WTC11 (cell line): ENCODE results near the gene FANCC. TPM values are rescaled to one million over a fixed set of nuclear protein-coding genes. Genes with fewer than 3 reads are reported as not detected.

ENCODE experiments used
- ATAC-seq: fragments of 200-7000 bp; cut with Tn5 transposase; 2 replicates; pipeline ENCODE4 v1.10.0; 2021; ENCODE audit warnings: mild to moderate bottlenecking, moderate library complexity
- CTCF ChIA-PET: fragments of 300-600 bp; sonication (Branson Sonifier 250); formaldehyde crosslinking; loops from one replicate; lab custom pipeline; 2021; ENCODE audit warnings: antibody characterized with exemption; lab: Charles Lee
- POLR2A ChIA-PET: fragments of 350-600 bp; sonication (Branson Sonifier 250); formaldehyde crosslinking; loops from one replicate; lab custom pipeline; 2021; ENCODE audit warnings: antibody characterized with exemption; lab: Charles Lee
- DNase-seq: peaks from one replicate; pipeline ENCODE4 v3.0.0; 2021; ENCODE audit warnings: low spot score
- H3K27ac Mint-ChIP-seq: 2 replicates; pipeline ENCODE4 v1.8.0; 2021; ENCODE audit warnings: mixed read lengths
- H3K27me3 Mint-ChIP-seq: 2 replicates; pipeline ENCODE4 v1.8.0; 2021; ENCODE audit warnings: low read depth, mild to moderate bottlenecking, moderate library complexity, mixed read lengths
- H3K36me3 Mint-ChIP-seq: 2 replicates; pipeline ENCODE4 v1.8.0; 2021; ENCODE audit warnings: mixed read lengths
- H3K4me1 Mint-ChIP-seq: 2 replicates; pipeline ENCODE4 v1.8.0; 2022; ENCODE audit warnings: mixed read lengths
- H3K4me3 Mint-ChIP-seq: 2 replicates; pipeline ENCODE4 v1.8.0; 2021; ENCODE audit warnings: mild to moderate bottlenecking, moderate library complexity, mixed read lengths
- H3K9me3 Mint-ChIP-seq: 2 replicates; pipeline ENCODE4 v1.8.0; 2021; ENCODE audit warnings: mixed read lengths
- ESRRA ChIP-seq: sonication (generic); formaldehyde crosslinking; IDR thresholded peaks from 2 replicates; pipeline ENCODE4 v1.8.1; 2022; ENCODE audit warnings: mild to moderate bottlenecking, missing genetic modification reagents, borderline replicate concordance
- GABPB1 ChIP-seq: sonication (generic); formaldehyde crosslinking; IDR thresholded peaks from 2 replicates; pipeline ENCODE4 v1.8.1; 2023; ENCODE audit warnings: mild to moderate bottlenecking, missing genetic modification reagents
- GRHL2 ChIP-seq: fragments of 250-450 bp; sonication (Bioruptor Pico); IDR thresholded peaks from 2 replicates; pipeline ENCODE4 v1.8.0; 2022; ENCODE audit warnings: mild to moderate bottlenecking, moderate library complexity; ENCODE audit not compliant: insufficient replicate concordance, severe bottlenecking
- IRF2 ChIP-seq: sonication (generic); formaldehyde crosslinking; IDR thresholded peaks from 2 replicates; pipeline ENCODE4 v1.8.0; 2022; ENCODE audit warnings: low read depth, missing genetic modification reagents, borderline replicate concordance
- MYBL2 ChIP-seq: sonication (generic); formaldehyde crosslinking; IDR thresholded peaks from 2 replicates; pipeline ENCODE4 v1.8.1; 2023; ENCODE audit warnings: mild to moderate bottlenecking, moderate library complexity, missing genetic modification reagents
- PRRX2 ChIP-seq: fragments of 250-450 bp; sonication (Bioruptor Pico); IDR thresholded peaks from 2 replicates; pipeline ENCODE4 v1.8.0; 2021; ENCODE audit warnings: mild to moderate bottlenecking
- RELA ChIP-seq: sonication (generic); formaldehyde crosslinking; IDR thresholded peaks from 2 replicates; pipeline ENCODE4 v1.8.1; 2022; ENCODE audit warnings: missing genetic modification reagents, mild to moderate bottlenecking, borderline replicate concordance
- TP53 ChIP-seq: sonication (generic); formaldehyde crosslinking; IDR thresholded peaks from 2 replicates; pipeline ENCODE4 v1.8.1; 2023; ENCODE audit warnings: mild to moderate bottlenecking, missing genetic modification reagents
- ZNF138 ChIP-seq: sonication (generic); formaldehyde crosslinking; conservative IDR thresholded peaks from 2 replicates; pipeline ENCODE4 v1.8.1; 2022; ENCODE audit warnings: mild to moderate bottlenecking, moderate library complexity, missing genetic modification reagents
- ZNF263 ChIP-seq: sonication (generic); formaldehyde crosslinking; IDR thresholded peaks from 2 replicates; pipeline ENCODE4 v1.8.1; 2022; ENCODE audit warnings: low read depth, mild to moderate bottlenecking, moderate library complexity, missing genetic modification reagents
- total RNA-seq: library from RNA; stranded (reverse); gene quantifications from 3 replicates; pipeline ENCODE4 v1.2.3, GENCODE V29; 2021
- TF ChIP-seq, protein P1 (sequence below): fragments of 250-450 bp; sonication (Bioruptor Pico); IDR thresholded peaks from 2 replicates; pipeline ENCODE4 v1.8.0; 2021; ENCODE audit warnings: mild to moderate bottlenecking
- TF ChIP-seq, protein P2 (sequence below): sonication (generic); formaldehyde crosslinking; IDR thresholded peaks from 2 replicates; pipeline ENCODE4 v1.8.1; 2023; ENCODE audit warnings: mild to moderate bottlenecking, missing genetic modification reagents, borderline replicate concordance
- TF ChIP-seq, protein P3 (sequence below): fragments of 250-450 bp; sonication (Bioruptor Pico); conservative IDR thresholded peaks from 2 replicates; pipeline ENCODE4 v1.9.0; 2021; ENCODE audit warnings: mild to moderate bottlenecking
- TF ChIP-seq, protein P4 (sequence below): sonication (generic); formaldehyde crosslinking; IDR thresholded peaks from 2 replicates; pipeline ENCODE4 v1.8.0; 2022; ENCODE audit warnings: mild to moderate bottlenecking, missing genetic modification reagents
- TF ChIP-seq, protein P5 (sequence below): sonication (generic); formaldehyde crosslinking; IDR thresholded peaks from 2 replicates; pipeline ENCODE4 v1.8.1; 2022; ENCODE audit warnings: mild to moderate bottlenecking, missing genetic modification reagents, moderate library complexity, borderline replicate concordance
- TF ChIP-seq, protein P6 (sequence below): sonication (generic); formaldehyde crosslinking; IDR thresholded peaks from 2 replicates; pipeline ENCODE4 v1.8.0; 2023; ENCODE audit warnings: missing genetic modification reagents, mild to moderate bottlenecking, borderline replicate concordance
- TF ChIP-seq, protein P7 (sequence below): fragments of 250-450 bp; sonication (Bioruptor Pico); IDR thresholded peaks from 2 replicates; pipeline ENCODE4 v2.1.2; 2022; ENCODE audit warnings: mild to moderate bottlenecking, moderate library complexity
- TF ChIP-seq, protein P8 (sequence below): sonication (generic); formaldehyde crosslinking; IDR thresholded peaks from 2 replicates; pipeline ENCODE4 v1.8.1; 2023; ENCODE audit warnings: mild to moderate bottlenecking, missing genetic modification reagents, moderate library complexity

The FANCC gene
- total RNA-seq, 1 experiment from 2014 or later, result 10.9 TPM

DNA sequence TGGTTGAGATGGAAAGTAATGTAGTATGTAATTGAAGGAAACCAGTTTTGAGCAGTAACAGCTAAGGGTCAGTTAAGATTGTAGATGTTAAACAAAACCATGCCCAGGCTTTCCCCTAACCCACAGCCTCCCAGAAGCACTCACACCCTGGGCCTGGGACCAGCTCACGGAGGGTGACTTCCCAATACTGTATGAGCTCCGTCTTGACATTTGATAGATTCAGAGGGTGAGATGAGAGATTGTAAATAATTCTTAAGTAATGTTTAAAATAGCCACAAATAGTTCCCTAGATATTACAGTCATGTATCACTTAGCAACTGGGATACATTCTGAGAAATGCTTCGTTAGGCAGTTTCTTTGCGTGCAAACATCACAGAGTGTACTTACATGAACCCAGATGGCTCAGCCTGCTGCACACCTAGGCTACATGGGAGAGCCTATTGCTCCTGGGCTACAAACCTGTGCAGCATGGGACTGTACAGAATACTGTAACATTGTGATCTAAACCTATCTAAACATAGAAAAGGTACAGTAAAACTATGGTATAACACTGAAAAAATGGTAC, 140.7 kb downstream of the FANCC start:
- POLR2A ChIA-PET, result no interaction called here
- Mint-ChIP-seq H3K4me1 (peaks cover 18% of the 10 kb centered on the region), H3K4me3 (no peak overlapping the region), H3K27ac (no peak overlapping the region; the same call in 1 of the 2 replicates), H3K27me3 (no peaks in the 10 kb centered on the region), H3K9me3 (no peaks in the 10 kb centered on the region), H3K36me3 (no peaks in the 10 kb centered on the region)
- TF ChIP-seq ZNF263 (no peak), TP53 (CRISPR knock-in tag) (no peak), ESRRA (CRISPR knock-in tag) (no peak), GABPB1 (CRISPR knock-in tag) (no peak), GRHL2 (CRISPR knock-in tag) (no peak), RELA (no peak), ZNF138 (CRISPR knock-in tag) (no peak), MYBL2 (CRISPR knock-in tag) (no peak), IRF2 (no peak), PRRX2 (CRISPR knock-in tag) (no peak)
- TF ChIP-seq, protein P1, sequence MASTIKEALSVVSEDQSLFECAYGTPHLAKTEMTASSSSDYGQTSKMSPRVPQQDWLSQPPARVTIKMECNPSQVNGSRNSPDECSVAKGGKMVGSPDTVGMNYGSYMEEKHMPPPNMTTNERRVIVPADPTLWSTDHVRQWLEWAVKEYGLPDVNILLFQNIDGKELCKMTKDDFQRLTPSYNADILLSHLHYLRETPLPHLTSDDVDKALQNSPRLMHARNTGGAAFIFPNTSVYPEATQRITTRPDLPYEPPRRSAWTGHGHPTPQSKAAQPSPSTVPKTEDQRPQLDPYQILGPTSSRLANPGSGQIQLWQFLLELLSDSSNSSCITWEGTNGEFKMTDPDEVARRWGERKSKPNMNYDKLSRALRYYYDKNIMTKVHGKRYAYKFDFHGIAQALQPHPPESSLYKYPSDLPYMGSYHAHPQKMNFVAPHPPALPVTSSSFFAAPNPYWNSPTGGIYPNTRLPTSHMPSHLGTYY (CRISPR knock-in tag), result no peak
- TF ChIP-seq, protein P2, sequence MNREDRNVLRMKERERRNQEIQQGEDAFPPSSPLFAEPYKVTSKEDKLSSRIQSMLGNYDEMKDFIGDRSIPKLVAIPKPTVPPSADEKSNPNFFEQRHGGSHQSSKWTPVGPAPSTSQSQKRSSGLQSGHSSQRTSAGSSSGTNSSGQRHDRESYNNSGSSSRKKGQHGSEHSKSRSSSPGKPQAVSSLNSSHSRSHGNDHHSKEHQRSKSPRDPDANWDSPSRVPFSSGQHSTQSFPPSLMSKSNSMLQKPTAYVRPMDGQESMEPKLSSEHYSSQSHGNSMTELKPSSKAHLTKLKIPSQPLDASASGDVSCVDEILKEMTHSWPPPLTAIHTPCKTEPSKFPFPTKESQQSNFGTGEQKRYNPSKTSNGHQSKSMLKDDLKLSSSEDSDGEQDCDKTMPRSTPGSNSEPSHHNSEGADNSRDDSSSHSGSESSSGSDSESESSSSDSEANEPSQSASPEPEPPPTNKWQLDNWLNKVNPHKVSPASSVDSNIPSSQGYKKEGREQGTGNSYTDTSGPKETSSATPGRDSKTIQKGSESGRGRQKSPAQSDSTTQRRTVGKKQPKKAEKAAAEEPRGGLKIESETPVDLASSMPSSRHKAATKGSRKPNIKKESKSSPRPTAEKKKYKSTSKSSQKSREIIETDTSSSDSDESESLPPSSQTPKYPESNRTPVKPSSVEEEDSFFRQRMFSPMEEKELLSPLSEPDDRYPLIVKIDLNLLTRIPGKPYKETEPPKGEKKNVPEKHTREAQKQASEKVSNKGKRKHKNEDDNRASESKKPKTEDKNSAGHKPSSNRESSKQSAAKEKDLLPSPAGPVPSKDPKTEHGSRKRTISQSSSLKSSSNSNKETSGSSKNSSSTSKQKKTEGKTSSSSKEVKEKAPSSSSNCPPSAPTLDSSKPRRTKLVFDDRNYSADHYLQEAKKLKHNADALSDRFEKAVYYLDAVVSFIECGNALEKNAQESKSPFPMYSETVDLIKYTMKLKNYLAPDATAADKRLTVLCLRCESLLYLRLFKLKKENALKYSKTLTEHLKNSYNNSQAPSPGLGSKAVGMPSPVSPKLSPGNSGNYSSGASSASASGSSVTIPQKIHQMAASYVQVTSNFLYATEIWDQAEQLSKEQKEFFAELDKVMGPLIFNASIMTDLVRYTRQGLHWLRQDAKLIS, result no peak
- TF ChIP-seq, protein P3, sequence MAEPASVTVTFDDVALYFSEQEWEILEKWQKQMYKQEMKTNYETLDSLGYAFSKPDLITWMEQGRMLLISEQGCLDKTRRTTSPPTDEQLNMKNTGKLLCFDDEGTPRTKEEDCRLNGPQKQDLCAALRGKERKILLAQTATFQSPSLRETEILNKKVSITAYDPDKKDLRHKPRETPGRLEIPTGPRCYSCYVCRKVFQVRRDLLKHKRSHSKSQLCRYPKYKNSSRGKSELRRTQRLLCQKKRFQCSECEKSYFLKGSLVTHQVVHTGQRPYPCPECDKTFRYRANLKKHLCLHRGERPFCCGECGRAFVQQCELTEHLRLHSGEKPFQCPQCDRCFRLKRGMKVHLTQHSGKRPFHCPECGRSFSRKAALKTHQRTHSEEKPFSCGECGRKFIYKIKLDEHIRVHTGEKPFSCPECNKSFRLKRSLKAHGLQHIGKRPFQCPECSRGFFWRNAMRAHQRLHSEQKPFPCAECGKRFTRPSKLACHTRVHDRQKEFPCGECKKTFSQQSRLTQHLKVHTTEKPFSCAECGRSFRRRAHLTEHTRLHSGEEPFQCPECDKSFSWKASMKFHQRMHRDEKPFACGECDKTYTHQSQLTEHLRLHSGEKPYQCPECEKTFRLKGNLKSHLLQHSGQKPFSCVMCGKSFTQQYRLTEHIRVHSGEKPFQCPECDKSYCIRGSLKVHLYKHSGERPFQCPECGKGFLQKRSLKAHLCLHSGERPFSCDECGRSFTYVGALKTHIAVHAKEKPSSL (CRISPR knock-in tag), result no peak
- TF ChIP-seq, protein P4, sequence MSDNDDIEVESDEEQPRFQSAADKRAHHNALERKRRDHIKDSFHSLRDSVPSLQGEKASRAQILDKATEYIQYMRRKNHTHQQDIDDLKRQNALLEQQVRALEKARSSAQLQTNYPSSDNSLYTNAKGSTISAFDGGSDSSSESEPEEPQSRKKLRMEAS (CRISPR knock-in tag), result no peak
- TF ChIP-seq, protein P5, sequence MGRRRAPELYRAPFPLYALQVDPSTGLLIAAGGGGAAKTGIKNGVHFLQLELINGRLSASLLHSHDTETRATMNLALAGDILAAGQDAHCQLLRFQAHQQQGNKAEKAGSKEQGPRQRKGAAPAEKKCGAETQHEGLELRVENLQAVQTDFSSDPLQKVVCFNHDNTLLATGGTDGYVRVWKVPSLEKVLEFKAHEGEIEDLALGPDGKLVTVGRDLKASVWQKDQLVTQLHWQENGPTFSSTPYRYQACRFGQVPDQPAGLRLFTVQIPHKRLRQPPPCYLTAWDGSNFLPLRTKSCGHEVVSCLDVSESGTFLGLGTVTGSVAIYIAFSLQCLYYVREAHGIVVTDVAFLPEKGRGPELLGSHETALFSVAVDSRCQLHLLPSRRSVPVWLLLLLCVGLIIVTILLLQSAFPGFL (CRISPR knock-in tag), result no peak
- TF ChIP-seq, protein P6, sequence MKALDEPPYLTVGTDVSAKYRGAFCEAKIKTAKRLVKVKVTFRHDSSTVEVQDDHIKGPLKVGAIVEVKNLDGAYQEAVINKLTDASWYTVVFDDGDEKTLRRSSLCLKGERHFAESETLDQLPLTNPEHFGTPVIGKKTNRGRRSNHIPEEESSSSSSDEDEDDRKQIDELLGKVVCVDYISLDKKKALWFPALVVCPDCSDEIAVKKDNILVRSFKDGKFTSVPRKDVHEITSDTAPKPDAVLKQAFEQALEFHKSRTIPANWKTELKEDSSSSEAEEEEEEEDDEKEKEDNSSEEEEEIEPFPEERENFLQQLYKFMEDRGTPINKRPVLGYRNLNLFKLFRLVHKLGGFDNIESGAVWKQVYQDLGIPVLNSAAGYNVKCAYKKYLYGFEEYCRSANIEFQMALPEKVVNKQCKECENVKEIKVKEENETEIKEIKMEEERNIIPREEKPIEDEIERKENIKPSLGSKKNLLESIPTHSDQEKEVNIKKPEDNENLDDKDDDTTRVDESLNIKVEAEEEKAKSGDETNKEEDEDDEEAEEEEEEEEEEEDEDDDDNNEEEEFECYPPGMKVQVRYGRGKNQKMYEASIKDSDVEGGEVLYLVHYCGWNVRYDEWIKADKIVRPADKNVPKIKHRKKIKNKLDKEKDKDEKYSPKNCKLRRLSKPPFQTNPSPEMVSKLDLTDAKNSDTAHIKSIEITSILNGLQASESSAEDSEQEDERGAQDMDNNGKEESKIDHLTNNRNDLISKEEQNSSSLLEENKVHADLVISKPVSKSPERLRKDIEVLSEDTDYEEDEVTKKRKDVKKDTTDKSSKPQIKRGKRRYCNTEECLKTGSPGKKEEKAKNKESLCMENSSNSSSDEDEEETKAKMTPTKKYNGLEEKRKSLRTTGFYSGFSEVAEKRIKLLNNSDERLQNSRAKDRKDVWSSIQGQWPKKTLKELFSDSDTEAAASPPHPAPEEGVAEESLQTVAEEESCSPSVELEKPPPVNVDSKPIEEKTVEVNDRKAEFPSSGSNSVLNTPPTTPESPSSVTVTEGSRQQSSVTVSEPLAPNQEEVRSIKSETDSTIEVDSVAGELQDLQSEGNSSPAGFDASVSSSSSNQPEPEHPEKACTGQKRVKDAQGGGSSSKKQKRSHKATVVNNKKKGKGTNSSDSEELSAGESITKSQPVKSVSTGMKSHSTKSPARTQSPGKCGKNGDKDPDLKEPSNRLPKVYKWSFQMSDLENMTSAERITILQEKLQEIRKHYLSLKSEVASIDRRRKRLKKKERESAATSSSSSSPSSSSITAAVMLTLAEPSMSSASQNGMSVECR (CRISPR knock-in tag), result no peak
- TF ChIP-seq, protein P7, sequence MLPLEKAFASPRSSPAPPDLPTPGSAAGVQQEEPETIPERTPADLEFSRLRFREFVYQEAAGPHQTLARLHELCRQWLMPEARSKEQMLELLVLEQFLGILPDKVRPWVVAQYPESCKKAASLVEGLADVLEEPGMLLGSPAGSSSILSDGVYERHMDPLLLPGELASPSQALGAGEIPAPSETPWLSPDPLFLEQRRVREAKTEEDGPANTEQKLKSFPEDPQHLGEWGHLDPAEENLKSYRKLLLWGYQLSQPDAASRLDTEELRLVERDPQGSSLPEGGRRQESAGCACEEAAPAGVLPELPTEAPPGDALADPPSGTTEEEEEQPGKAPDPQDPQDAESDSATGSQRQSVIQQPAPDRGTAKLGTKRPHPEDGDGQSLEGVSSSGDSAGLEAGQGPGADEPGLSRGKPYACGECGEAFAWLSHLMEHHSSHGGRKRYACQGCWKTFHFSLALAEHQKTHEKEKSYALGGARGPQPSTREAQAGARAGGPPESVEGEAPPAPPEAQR (CRISPR knock-in tag), result no peak
- TF ChIP-seq, protein P8, sequence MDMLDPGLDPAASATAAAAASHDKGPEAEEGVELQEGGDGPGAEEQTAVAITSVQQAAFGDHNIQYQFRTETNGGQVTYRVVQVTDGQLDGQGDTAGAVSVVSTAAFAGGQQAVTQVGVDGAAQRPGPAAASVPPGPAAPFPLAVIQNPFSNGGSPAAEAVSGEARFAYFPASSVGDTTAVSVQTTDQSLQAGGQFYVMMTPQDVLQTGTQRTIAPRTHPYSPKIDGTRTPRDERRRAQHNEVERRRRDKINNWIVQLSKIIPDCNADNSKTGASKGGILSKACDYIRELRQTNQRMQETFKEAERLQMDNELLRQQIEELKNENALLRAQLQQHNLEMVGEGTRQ (CRISPR knock-in tag), result no peak
- ATAC-seq, result no peak
- DNase-seq, result no peak
- CTCF ChIA-PET, result interaction anchor here (1.5 to 5.7 kb wide), 2 partner anchors 9 to 49 kb away, joined by 8 to 34 read pairs; no protein-coding TSS in a partner anchor
